Aorta (tissue), 4 donors: Measurements from ENCODE around the gene NAALADL2. TPM values are rescaled to one million over a fixed set of nuclear protein-coding genes. Genes with fewer than 3 reads are reported as not detected.

ENCODE experiments used
- microRNA-seq, 2 donors: library from miRNA; unstranded; fragments of <30 nt; microRNA quantifications; one replicate each; pipeline ENCODE4 v1.2.0, GENCODE V29; 2020
- polyA plus RNA-seq, 2 donors: library from polyadenylated mRNA; stranded (reverse); fragments of 200-250 nt; gene quantifications; one replicate each; pipeline ENCODE4 v1.2.3, GENCODE V29; 2013
- total RNA-seq, 2 donors: library from RNA; stranded (reverse); fragmentation: NEBNext Ultra II Directional; extraction: Animal tissue kit (Norgen Biotek cat#: 25700); gene quantifications; one replicate each; pipeline ENCODE4 v1.2.1, GENCODE V29; 2021
- donor health status: healthy with polysubstance abuse.
- donor health status: Bipolar disorder and iron deficiency.
- donor health status: DM: no; HTN: no; CAD: no.
- donor health status: DM: yes; HTN: yes; CAD: no.

The NAALADL2 gene
- total and polyA plus RNA-seq, 4 donors, result 4.3 to 29.8 (median 11.9) TPM

Small RNA genes lying within 50 kb of the gene (microRNA-seq; reads per million reads assigned to microRNA genes)
- gene MIR4789, result 0 reads per million in 2 donors
